ENCODE measurements around the gene OGA.

OGA gene

DNA sequence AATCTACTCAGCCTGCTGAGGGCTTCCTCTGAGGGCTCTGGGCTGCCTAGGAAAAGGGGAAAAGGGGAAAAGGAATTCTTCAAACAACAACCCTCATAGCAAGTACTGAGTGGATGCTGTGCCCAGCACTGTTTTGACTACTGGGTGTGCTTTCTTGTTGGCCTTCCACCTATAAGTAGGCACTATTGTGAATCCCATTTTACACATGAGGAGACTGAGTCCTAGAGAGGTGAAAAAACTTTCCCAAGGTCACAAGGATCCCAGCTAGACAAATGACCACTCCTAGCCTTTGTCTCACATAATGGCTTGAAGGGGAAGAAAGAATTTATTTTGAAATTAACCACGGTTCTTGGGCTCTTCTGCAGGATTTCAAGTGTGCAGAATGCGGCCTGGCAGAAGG is 59.4 kb downstream of the OGA start:
- DNase-seq (ENCODE audit: low read depth), result no peak

DNA sequence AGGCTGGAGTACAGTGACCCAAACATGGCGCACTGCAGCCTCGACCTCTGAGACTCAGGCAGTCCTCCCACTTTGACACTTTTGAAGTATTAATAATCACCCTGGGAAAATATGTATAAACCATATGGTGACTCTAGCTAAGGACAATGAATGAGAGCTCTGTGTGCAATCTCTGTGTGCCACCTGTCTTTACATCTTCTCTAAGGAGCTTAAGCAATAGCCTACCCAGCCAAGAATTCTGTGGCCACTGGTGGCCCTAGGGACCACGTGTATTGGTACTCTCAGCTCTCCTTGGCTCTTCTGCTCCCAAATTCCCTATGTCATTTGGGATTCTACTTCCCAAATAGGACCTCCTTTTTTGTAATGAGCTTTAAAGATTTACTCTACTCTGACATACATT is 66.0 kb downstream of the OGA start:
- DNase-seq (ENCODE audit: low read depth), result no peak

GRCh38 chr10:101749047-101750016 is 68.9 kb downstream of the OGA start:
- no peak for DNase-seq (ENCODE audit: low read depth)

- no peak for DNase-seq (ENCODE audit: low read depth)
Observed at GRCh38 chr10:101748496-101748895, 69.7 kb downstream of the OGA start.

DNA sequence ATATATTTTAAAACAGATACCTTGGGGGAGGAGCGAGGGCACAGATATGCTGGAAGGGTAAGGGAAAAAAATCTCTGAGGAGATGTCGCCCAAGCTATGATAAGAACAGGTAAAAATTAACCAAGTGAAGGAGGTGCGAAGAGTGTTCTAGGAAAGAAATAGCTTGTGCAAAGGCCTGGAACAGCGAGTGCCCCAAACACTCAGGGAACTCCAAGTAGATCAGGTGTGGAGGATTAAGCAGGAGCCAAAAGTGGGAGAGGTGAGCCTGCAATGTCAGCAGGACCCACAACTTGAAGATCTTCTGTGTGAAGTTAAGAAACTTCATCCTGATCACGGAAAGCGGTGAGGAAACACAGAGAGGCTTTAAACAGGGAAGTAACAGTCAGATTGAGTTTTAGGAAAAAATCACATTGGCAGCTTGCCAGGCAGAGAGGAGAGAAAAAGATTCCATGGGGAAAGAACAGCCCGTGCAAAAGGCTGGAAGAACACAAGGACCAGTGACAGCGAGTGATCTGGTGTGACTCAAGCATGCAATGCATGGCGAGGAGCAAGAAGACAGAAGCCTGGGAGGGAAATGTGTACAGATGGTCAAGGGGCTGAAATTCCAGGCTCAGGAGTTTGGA is 73.1 kb downstream of the OGA start:
- DNase-seq (ENCODE audit: low read depth), result no peak

DNA sequence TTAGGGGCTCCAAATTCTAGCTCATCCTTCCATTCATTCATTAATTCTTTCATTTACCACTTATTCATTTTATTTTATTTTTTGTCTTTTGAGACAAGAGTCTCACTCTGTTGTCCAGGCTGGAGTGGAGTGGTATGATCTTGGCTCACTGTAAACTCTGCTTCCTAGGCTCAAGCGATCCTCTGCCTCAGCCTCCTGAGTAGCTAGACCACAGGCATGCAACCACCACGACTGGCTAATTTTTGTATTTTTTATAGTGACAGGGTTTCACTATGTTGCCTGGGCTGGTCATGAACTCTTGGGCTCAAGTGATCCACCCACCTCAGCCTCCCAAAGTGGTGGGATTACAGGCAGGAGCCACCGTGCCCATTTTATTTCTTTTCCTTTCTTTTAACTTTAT is 74.0 kb downstream of the OGA start:
- DNase-seq (ENCODE audit: low read depth), result no peak

DNA sequence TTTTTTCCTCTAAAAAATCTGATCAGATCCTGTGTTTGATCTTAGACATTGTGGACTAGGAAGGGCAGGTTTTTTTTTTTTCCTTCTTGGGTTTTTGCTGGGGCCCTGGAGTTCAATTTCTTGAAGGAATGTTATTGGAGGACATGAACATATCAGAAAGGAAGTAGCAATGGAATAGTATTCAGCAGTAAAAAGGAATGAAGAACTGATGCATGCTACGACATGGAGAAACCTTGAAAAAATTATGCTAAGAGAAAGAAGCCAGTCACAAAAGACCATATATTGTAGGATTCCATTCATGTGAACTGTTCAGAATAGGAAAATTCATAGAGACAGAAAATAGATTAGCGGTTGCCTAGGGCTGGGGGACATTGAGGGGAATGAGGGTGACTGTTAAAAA is 76.3 kb downstream of the OGA start:
- DNase-seq (ENCODE audit: low read depth), result no peak

DNA sequence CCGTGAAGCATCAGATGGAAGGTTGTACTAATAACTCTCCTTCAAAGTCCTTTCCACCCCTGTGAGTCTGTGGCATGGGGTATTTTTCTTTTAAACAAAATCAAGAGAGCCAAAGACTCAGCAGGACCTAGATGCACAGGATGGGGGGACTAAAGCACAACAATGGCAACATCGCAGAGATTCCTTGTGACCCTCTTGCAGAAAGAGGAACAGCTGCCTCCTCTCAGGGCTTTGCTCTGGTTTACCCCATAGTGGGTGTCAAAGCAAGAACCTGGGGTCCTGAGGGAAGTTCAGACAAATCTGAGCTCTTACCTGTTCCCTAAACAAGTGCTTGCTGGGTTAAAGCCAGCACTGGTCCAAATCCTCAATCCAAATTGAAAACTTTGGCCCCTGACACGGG is 81.6 kb downstream of the OGA start:
- DNase-seq (ENCODE audit: low read depth), result no peak

Data from stimulated activated CD8-positive, alpha-beta memory T cell treated with anti-CD3 and anti-CD28 coated beads, Interleukin-4, amount 100 ng/mL, for 24 hours (primary cell).